Fibroblast of lung (primary cell): ENCODE measurements around the gene ETFA. TPM values are rescaled to one million over a fixed set of nuclear protein-coding genes. Genes with fewer than 3 reads are reported as not detected.

Experiments used
- DNase-seq, 2 donors: peaks; one replicate each; pipeline versions ENCODE4 v3.0.0 to v3.0.0-alpha.2; 2010; ENCODE audit warnings: low read depth in 2 of 2
- H2AFZ ChIP-seq: 2 replicates; pipeline ENCODE4 v1.5.1; 2012; ENCODE audit warnings: low read length, control low read depth, inconsistent platforms
- H3K27ac ChIP-seq: 2 replicates; pipeline ENCODE4 v1.5.1; 2011; ENCODE audit warnings: low read length, control low read depth; ENCODE audit not compliant: insufficient read depth
- H3K27me3 ChIP-seq: 2 replicates; pipeline ENCODE4 v1.5.1; 2011; ENCODE audit warnings: mild to moderate bottlenecking, low read length; ENCODE audit not compliant: control insufficient read depth, insufficient read depth
- H3K36me3 ChIP-seq: 2 replicates; pipeline ENCODE4 v1.5.1; 2011; ENCODE audit warnings: low read length; ENCODE audit not compliant: control insufficient read depth, insufficient read depth
- H3K4me1 ChIP-seq: 2 replicates; pipeline ENCODE4 v1.5.1; 2011; ENCODE audit warnings: low read length; ENCODE audit not compliant: control insufficient read depth, insufficient read depth; ENCODE audit errors: extremely low read depth
- H3K4me2 ChIP-seq: 2 replicates; pipeline ENCODE4 v1.5.1; 2011; ENCODE audit warnings: low read length, control low read depth; ENCODE audit not compliant: insufficient read depth; ENCODE audit errors: extremely low read depth
- H3K4me3 ChIP-seq, 4 experiments: fragments of 200-600 bp in 1 of 4; sonication (generic) in 1 of 4; replicated peaks in 1 of 4; 2 replicates each; pipeline ENCODE4 v1.5.1; 2011 to 2016; ENCODE audit warnings: low read length in 4 of 4, low read depth in 3 of 4, mild to moderate bottlenecking in 3 of 4, control low read depth in 2 of 4, inconsistent platforms in 1 of 4, mixed read lengths in 1 of 4; ENCODE audit not compliant: insufficient read depth in 1 of 4; ENCODE audit errors: control extremely low read depth in 1 of 4
- H3K79me2 ChIP-seq: 2 replicates; pipeline ENCODE4 v1.5.1; 2012; ENCODE audit warnings: mild to moderate bottlenecking, low read length, inconsistent platforms; ENCODE audit not compliant: control insufficient read depth, insufficient read depth
- H3K9ac ChIP-seq: 2 replicates; pipeline ENCODE4 v1.5.1; 2011; ENCODE audit warnings: mild to moderate bottlenecking, low read length, control low read depth; ENCODE audit not compliant: insufficient read depth
- H3K9me3 ChIP-seq: 2 replicates; pipeline ENCODE4 v1.5.1; 2012; ENCODE audit warnings: low read depth, low read length; ENCODE audit not compliant: control insufficient read depth, insufficient read depth
- H4K20me1 ChIP-seq: 2 replicates; pipeline ENCODE4 v1.5.1; 2011; ENCODE audit warnings: low read length; ENCODE audit not compliant: control insufficient read depth, insufficient read depth; ENCODE audit errors: extremely low read depth
- CTCF ChIP-seq, 2 donors: IDR thresholded peaks in 1 of 2; conservative IDR thresholded peaks in 1 of 2; 1 replicate in 1 of 2; 2 replicates in 1 of 2; pipeline ENCODE4 v1.5.1; 2011 to 2012; ENCODE audit warnings: low read length in 2 of 2, control low read depth in 1 of 2, inconsistent platforms in 1 of 2, low read depth in 1 of 2, mild to moderate bottlenecking in 1 of 2
- EZH2 ChIP-seq: IDR thresholded peaks from 2 replicates; pipeline ENCODE4 v1.5.1; 2012; ENCODE audit warnings: low read length, control low read depth, mild to moderate bottlenecking; ENCODE audit errors: missing control alignments
- polyA plus RNA-seq, 2 donors: library from polyadenylated mRNA; depleted of rRNA in 1 of 2; stranded (reverse) in 1 of 2; unstranded in 1 of 2; fragments of >200 nt; gene quantifications; 2 replicates each; pipeline ENCODE4 v1.2.1, GENCODE V29; 2011 to 2012; ENCODE audit warnings: missing spikeins in 1 of 2
- total RNA-seq: library from RNA; depleted of rRNA; stranded (reverse); fragments of >200 nt; gene quantifications from 2 replicates; pipeline ENCODE4 v1.2.1, GENCODE V29; 2014

ETFA gene
- total and polyA plus RNA-seq, 2 donors (not counting 1 experiment from before 2014, with no cell fraction given): 129 to 161 TPM

GRCh38 chr15:76321602-76322001, 10.3 kb upstream of the ETFA start:
- DNase-seq: no peak
- H3K4me1 ChIP-seq: no peaks in the 10 kb centered on the region
- H3K9ac ChIP-seq: no peak overlapping the region
- H3K27ac ChIP-seq: no peak overlapping the region
- no peaks in the 10 kb centered on the region for H4K20me1 ChIP-seq
- H3K4me3 ChIP-seq: no peak overlapping the region
- H3K79me2 ChIP-seq: no peaks in the 10 kb centered on the region
- no peak overlapping the region for H3K4me2 ChIP-seq
- no peaks in the 10 kb centered on the region for H3K9me3 ChIP-seq
- peaks cover 27% of the 10 kb centered on the region for H3K27me3 ChIP-seq
- no peaks in the 10 kb centered on the region for H3K36me3 ChIP-seq
- TF ChIP-seq CTCF (conservative IDR thresholded peaks at IDR 0.05 in 1 of 2, IDR thresholded peaks at IDR 0.05 in 1 of 2; ENCODE audit: low read depth in 1 of 2, low read length in 2 of 2) (no peak), EZH2 (no peak)
- H2AFZ ChIP-seq: no peak overlapping the region

GRCh38 chr15:76321171-76321570, 9.9 kb upstream of the ETFA start:
- DNase-seq: no peak
- Histone ChIP-seq H3K4me3 (no peak overlapping the region), H3K9me3 (no peaks in the 10 kb centered on the region), H3K27ac (no peak overlapping the region), H3K4me2 (no peak overlapping the region), H3K27me3 (peaks cover 27% of the 10 kb centered on the region), H3K9ac (no peak overlapping the region), H3K4me1 (no peaks in the 10 kb centered on the region), H3K36me3 (no peaks in the 10 kb centered on the region), H2AFZ (no peak overlapping the region), H3K79me2 (no peaks in the 10 kb centered on the region), H4K20me1 (no peaks in the 10 kb centered on the region)
- no peak for TF ChIP-seq CTCF (conservative IDR thresholded peaks at IDR 0.05 in 1 of 2, IDR thresholded peaks at IDR 0.05 in 1 of 2; ENCODE audit: low read depth in 1 of 2, low read length in 2 of 2)
- no peak for TF ChIP-seq EZH2

GRCh38 chr15:76320012-76320411, 8.7 kb upstream of the ETFA start:
- TF ChIP-seq EZH2: no peak
- TF ChIP-seq CTCF (conservative IDR thresholded peaks at IDR 0.05 in 1 of 2, IDR thresholded peaks at IDR 0.05 in 1 of 2; ENCODE audit: low read depth in 1 of 2, low read length in 2 of 2): no peak
- no peaks in the 10 kb centered on the region for H4K20me1 ChIP-seq
- H2AFZ ChIP-seq: no peak overlapping the region
- H3K79me2 ChIP-seq: no peaks in the 10 kb centered on the region
- no peak overlapping the region for H3K9ac ChIP-seq
- H3K4me3 ChIP-seq: no peak overlapping the region
- H3K27ac ChIP-seq: no peak overlapping the region
- H3K9me3 ChIP-seq: no peaks in the 10 kb centered on the region
- peaks cover 29% of the 10 kb centered on the region for H3K27me3 ChIP-seq
- no peak overlapping the region for H3K4me2 ChIP-seq
- H3K36me3 ChIP-seq: no peaks in the 10 kb centered on the region
- DNase-seq: no peak
- no peaks in the 10 kb centered on the region for H3K4me1 ChIP-seq
